Omental fat pad (tissue), 4 donors: ENCODE measurements around the gene TATDN3. TPM values are rescaled to one million over a fixed set of nuclear protein-coding genes. Genes with fewer than 3 reads are reported as not detected.

Experiments used
- ATAC-seq: fragments of 150-250 bp; one replicate; pipeline ENCODE4 v1.9.1; 2016; ENCODE audit warnings: mild to moderate bottlenecking, moderate library complexity; ENCODE audit not compliant: low FRiP score
- DNase-seq: peaks from one replicate; pipeline ENCODE4 v3.0.0-alpha.2; 2019; ENCODE audit warnings: low spot score
- CTCF ChIP-seq, 3 donors: fragments of 450-650 bp; IDR thresholded peaks; one replicate each; pipeline ENCODE4 v1.5.1; 2016 to 2017; ENCODE audit warnings: antibody characterized with exemption in 3 of 3, mild to moderate bottlenecking in 3 of 3, moderate library complexity in 2 of 3
- total RNA-seq, 4 donors: library from RNA; depleted of rRNA; stranded (reverse); fragments of >200 nt; gene quantifications; one replicate each; pipeline ENCODE4 v1.1.0, GENCODE V29; 2016

TATDN3 gene
- total RNA-seq, 4 donors from 2014 or later, result 10.1 to 15.9 (median 13.3) TPM

DNA sequence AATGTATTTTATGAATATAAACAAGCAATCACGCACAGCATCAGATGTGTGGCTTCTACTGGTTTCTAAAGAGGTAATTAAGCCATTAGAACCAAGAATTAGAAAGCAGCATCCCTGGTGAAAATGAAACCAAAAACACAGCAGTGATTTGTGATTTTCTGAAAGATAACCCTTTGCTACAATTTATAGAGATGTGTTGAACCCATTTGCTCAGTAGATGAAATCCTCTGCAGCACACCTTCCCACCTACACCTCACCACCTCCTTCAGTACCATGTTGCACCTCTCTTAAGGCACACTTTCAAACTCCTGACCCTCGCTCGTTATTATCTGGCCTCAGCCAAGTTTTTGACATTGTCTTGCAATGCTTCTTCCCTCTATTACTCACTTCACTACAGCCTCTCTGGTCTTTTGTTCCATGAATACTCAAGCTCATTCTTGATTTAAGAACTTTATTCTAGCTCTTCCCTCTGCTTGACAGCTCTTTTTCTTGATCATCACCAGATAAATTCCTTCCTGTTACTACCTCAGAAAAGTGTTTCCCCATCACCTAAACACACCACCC lies 38.7 kb upstream of the TATDN3 start:
- DNase-seq (no peak), ATAC-seq (no peak)
- no peak for TF ChIP-seq CTCF (IDR thresholded peaks at IDR 0.05)

DNA sequence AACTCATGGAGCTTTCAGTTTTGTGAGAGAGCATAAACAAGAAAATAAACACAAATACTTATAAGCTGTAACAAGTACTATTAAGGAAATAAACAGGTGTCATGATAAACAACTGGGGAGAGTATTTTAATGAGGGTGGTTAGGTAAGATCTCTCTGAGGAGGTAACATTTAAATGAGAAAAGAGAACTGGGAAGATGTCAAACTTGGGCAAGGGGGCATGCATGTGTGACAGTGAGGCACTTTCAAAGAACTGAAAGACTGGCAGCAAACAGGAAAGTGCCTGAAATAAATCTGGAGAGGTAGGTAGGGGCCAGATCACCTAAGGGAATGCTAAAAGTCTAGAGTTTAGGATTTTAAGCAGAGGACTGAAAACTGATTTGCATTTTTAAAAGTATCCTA lies 37.9 kb upstream of the TATDN3 start:
- ATAC-seq (no peak), DNase-seq (no peak)
- no peak for TF ChIP-seq CTCF (IDR thresholded peaks at IDR 0.05)

GRCh38 chr1:212754193-212754592 lies 37.5 kb upstream of the TATDN3 start:
- ATAC-seq (no peak), DNase-seq (no peak)
- TF ChIP-seq CTCF (IDR thresholded peaks at IDR 0.05), result no peak

DNA sequence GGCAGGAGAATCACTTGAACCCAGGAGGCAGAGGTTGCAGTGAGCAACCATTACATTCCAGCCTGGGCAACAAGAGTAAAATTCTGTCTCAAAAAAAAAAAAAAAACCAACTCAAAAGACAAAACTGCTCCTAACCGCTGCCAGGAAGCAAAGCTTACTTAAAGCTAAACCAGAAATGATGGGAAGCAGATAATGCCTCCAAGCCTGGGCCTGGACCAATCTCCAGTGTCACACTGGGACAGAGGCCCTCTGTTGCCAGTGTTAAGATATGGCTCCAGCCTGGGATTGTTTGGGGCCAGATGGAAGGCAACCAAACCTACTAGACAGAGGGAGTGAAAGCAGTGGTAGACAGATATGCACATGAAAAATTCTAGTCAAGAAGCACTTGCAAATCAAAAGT lies 37.0 kb upstream of the TATDN3 start:
- ATAC-seq, result no peak

DNA sequence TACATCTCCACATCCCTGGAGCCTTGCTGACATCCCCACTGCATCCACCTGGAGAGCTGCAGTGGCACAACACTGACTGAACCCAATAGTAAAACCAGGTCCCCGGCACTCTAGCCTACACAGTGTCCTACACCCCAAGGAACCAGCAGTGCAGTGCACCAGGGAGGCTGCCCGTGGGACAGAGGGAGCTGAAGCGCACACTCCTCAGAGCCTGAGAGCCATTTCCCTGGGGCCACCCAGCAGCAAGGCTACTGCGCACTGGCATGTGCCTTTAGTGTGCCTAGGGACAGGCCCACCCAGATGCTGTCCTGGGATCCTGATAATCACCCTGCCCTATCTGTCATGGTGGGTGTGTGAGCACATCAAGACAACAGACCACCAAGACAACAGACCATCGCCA lies 32.0 kb upstream of the TATDN3 start:
- no peak for TF ChIP-seq CTCF (IDR thresholded peaks at IDR 0.05)
- peak; percentile 19 for ATAC-seq
- DNase-seq, result no peak

More for the DNA sequence above, 37.0 kb upstream of the TATDN3 start:
- no peak for TF ChIP-seq CTCF (IDR thresholded peaks at IDR 0.05)
- no peak for DNase-seq

DNA sequence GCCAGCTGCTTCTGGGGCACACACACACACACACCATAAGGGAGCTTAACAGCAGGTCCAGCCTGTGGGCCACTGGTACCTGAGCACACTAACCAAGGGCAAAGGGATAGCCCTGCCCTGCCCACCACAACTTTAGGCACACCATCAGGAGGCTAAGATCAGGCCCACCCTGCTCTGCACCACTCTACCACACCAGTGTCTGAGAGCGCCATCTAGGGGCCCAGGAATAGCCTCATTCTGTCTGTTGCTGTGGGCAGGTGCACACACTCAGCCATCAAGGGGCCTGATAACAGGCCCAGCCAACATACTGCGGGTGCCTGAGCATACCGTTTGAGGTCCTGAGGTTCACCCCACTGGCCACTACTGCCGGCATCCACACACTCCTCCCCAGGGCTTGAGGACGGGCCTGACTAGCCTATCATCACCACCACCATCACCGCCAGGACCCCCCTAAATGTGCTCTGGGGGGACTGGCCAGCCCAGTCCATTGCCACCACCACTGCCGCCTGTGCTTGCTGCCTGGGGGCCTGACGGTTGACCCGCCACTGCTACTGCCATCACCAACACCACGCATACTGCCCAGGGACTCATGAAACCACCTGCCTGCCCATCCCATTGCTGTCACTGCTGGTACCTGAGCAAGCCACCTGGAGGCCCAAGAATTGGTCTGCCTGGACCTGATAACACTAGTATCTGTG lies 31.4 kb upstream of the TATDN3 start:
- ATAC-seq, result peak; percentile 23
- no peak for TF ChIP-seq CTCF (IDR thresholded peaks at IDR 0.05)

GRCh38 chr1:212762234-212762633 lies 29.5 kb upstream of the TATDN3 start:
- ATAC-seq, result no peak
- no peak for TF ChIP-seq CTCF (IDR thresholded peaks at IDR 0.05)
- DNase-seq, result no peak

More for the DNA sequence above, 31.4 kb upstream of the TATDN3 start:
- no peak for DNase-seq
